HG03159 (cell line): ENCODE measurements around the gene CTIF.
A peak's percentile ranks its signal among the peaks of the same experiment; 100 is the strongest.
"Not testable (repeated sequence)": the region's sequence is repeated elsewhere in the genome, so short reads cannot be mapped to it uniquely, and the experiment has no call there.

Source experiments
- ATAC-seq: cut with Tn5 transposase; IDR thresholded peaks from one replicate; pipeline ENCODE4 v1.9.1; 2021; ENCODE audit warnings: mild to moderate bottlenecking, moderate library complexity; ENCODE audit not compliant: unreplicated experiment

The CTIF gene

GRCh38 chr18:48700446-48700845 is 161.6 kb downstream of the CTIF start:
- no peak for ATAC-seq

- no peak for ATAC-seq
Observed at GRCh38 chr18:48702346-48703027, 163.7 kb downstream of the CTIF start.

GRCh38 chr18:48703028-48703386 is 164.2 kb downstream of the CTIF start:
- no peak for ATAC-seq

GRCh38 chr18:48703418-48703817 is 164.6 kb downstream of the CTIF start:
- no peak for ATAC-seq

GRCh38 chr18:48705043-48705442 is 166.2 kb downstream of the CTIF start:
- no peak for ATAC-seq

GRCh38 chr18:48705531-48705930 is 166.7 kb downstream of the CTIF start:
- no peak for ATAC-seq

GRCh38 chr18:48706731-48707130 is 167.9 kb downstream of the CTIF start:
- ATAC-seq = no peak

GRCh38 chr18:48707636-48708296 is 168.9 kb downstream of the CTIF start:
- no peak for ATAC-seq

GRCh38 chr18:48708807-48709206 is 170.0 kb downstream of the CTIF start:
- ATAC-seq = no peak

GRCh38 chr18:48709371-48710062 is 170.7 kb downstream of the CTIF start:
- ATAC-seq = no peak

- ATAC-seq = no peak
Observed at GRCh38 chr18:48711651-48712486, 173.0 kb downstream of the CTIF start.

GRCh38 chr18:48713309-48713708 is 174.5 kb downstream of the CTIF start:
- ATAC-seq = no peak

GRCh38 chr18:48714873-48715272 is 176.0 kb downstream of the CTIF start:
- no peak for ATAC-seq

- ATAC-seq = peak; percentile 84
Observed at GRCh38 chr18:48715711-48716361, 177.0 kb downstream of the CTIF start.

- ATAC-seq = not testable (repeated sequence)
Observed at GRCh38 chr18:48717227-48717626, 178.4 kb downstream of the CTIF start.

GRCh38 chr18:48718251-48718959 is 179.6 kb downstream of the CTIF start:
- ATAC-seq = no peak

GRCh38 chr18:48719388-48719787 is 180.6 kb downstream of the CTIF start:
- no peak for ATAC-seq

- ATAC-seq = no peak
Observed at GRCh38 chr18:48719974-48720654, 181.3 kb downstream of the CTIF start.

- ATAC-seq = no peak
Observed at GRCh38 chr18:48720655-48721025, 181.8 kb downstream of the CTIF start.

- no peak for ATAC-seq
Observed at GRCh38 chr18:48721312-48721711, 182.5 kb downstream of the CTIF start.
